ENCODE data around the gene CACNB2.

The CACNB2 gene

DNA sequence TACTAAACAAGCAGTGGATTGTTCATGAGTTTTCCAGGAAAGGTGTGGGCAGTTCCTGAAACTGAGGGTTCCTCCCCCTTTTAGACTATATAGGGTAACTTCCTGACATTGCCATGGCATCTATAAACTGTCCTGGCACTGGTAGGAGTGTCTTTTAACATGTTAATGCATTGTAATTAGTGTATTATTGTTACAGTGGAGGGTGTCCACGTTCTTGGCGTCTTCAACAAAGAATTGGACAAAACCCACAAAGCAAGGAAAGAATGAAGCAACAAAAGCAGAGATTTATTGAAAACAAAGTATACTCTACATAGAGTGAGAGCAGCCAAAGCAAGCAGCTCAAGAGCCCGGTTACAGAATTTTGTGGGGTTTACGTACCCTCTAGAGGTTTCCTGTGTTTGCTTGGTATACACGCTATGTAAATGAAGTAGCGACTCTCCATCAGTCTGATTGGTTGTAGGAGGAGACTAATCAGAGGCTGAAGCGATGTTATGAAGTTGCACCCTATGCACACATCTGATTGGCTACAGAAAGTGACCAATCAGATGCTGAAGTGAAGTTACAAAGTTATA lies 335.9 kb downstream of the CACNB2 start:
- H3K9me3 Mint-ChIP-seq, result no peaks in the 10 kb centered on the region
- H3K27me3 Mint-ChIP-seq, result peaks cover 14% of the 10 kb centered on the region
- no peak overlapping the region for H3K27ac Mint-ChIP-seq
- H3K4me1 Mint-ChIP-seq (ENCODE audit: low read depth), result peaks cover 5% of the 10 kb centered on the region
- DNase-seq, result no peak
- no peaks in the 10 kb centered on the region for H3K36me3 Mint-ChIP-seq (ENCODE audit: low read depth)
- no peak overlapping the region for H3K4me3 Mint-ChIP-seq

- H3K27ac Mint-ChIP-seq, result no peak overlapping the region
- DNase-seq, result no peak
- H3K4me3 Mint-ChIP-seq, result no peak overlapping the region
- no peaks in the 10 kb centered on the region for H3K9me3 Mint-ChIP-seq
- no peaks in the 10 kb centered on the region for H3K4me1 Mint-ChIP-seq (ENCODE audit: low read depth)
- H3K27me3 Mint-ChIP-seq, result peaks cover 11% of the 10 kb centered on the region
- no peaks in the 10 kb centered on the region for H3K36me3 Mint-ChIP-seq (ENCODE audit: low read depth)
These were observed 338.1 kb downstream of the CACNB2 start for GRCh38 chr10:18478354-18478753.

GRCh38 chr10:18479502-18479901 lies 339.3 kb downstream of the CACNB2 start:
- H3K27ac Mint-ChIP-seq, result no peak overlapping the region
- H3K4me3 Mint-ChIP-seq, result no peak overlapping the region
- H3K9me3 Mint-ChIP-seq, result no peaks in the 10 kb centered on the region
- H3K27me3 Mint-ChIP-seq, result peaks cover 3% of the 10 kb centered on the region
- no peaks in the 10 kb centered on the region for H3K36me3 Mint-ChIP-seq (ENCODE audit: low read depth)
- DNase-seq, result no peak
- no peaks in the 10 kb centered on the region for H3K4me1 Mint-ChIP-seq (ENCODE audit: low read depth)

DNA sequence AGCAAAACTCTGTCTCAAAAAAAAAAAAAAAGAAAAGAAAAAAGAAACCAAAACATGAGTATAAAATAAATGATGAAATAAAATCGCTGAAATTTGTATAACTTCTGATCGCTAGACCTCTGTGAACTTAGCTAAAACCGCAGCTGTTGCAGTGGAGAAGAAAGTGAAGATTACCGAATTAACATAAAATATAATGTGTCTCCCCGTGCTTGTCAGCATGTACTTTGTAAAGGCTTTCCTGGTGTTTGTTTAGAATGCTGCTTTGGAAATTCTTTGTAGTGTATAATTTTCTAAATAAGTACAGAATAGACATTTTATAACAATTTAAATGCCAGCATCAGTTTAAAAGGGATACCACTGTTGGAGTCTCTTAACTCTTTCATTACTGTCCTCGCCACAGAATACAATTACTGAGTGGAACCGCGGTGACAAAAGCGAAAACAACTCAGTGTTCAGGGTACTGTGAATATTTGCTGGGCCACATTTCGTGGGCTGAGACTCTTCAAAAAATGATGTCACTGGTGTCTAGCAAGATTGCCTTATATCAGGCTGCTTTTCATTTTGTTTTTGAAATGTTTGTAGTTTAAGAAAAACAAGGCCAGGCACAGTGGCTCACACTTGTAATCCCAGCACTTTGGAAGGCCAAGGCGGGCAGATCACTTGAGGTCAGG lies 343.4 kb downstream of the CACNB2 start:
- Mint-ChIP-seq H3K27ac (no peak overlapping the region), H3K4me3 (no peak overlapping the region), H3K9me3 (no peaks in the 10 kb centered on the region), H3K36me3 (ENCODE audit: low read depth) (no peaks in the 10 kb centered on the region), H3K4me1 (ENCODE audit: low read depth) (no peaks in the 10 kb centered on the region), H3K27me3 (no peaks in the 10 kb centered on the region)
- DNase-seq, result no peak

GRCh38 chr10:18486438-18486837 lies 346.2 kb downstream of the CACNB2 start:
- H3K4me1 Mint-ChIP-seq (ENCODE audit: low read depth), result no peaks in the 10 kb centered on the region
- no peaks in the 10 kb centered on the region for H3K27me3 Mint-ChIP-seq
- H3K9me3 Mint-ChIP-seq, result no peaks in the 10 kb centered on the region
- no peak overlapping the region for H3K27ac Mint-ChIP-seq
- H3K36me3 Mint-ChIP-seq (ENCODE audit: low read depth), result no peaks in the 10 kb centered on the region
- DNase-seq, result no peak
- H3K4me3 Mint-ChIP-seq, result no peak overlapping the region

- no peaks in the 10 kb centered on the region for H3K9me3 Mint-ChIP-seq
- H3K27me3 Mint-ChIP-seq, result no peaks in the 10 kb centered on the region
- no peak overlapping the region for H3K27ac Mint-ChIP-seq
- DNase-seq, result no peak
- no peaks in the 10 kb centered on the region for H3K4me1 Mint-ChIP-seq (ENCODE audit: low read depth)
- no peaks in the 10 kb centered on the region for H3K36me3 Mint-ChIP-seq (ENCODE audit: low read depth)
- no peak overlapping the region for H3K4me3 Mint-ChIP-seq
These were observed 350.5 kb downstream of the CACNB2 start for GRCh38 chr10:18490755-18491154.

GRCh38 chr10:18497806-18498369 lies 357.7 kb downstream of the CACNB2 start:
- peaks cover 14% of the 10 kb centered on the region for H3K27me3 Mint-ChIP-seq
- H3K4me3 Mint-ChIP-seq, result no peak overlapping the region
- no peaks in the 10 kb centered on the region for H3K36me3 Mint-ChIP-seq (ENCODE audit: low read depth)
- DNase-seq, result no peak
- H3K9me3 Mint-ChIP-seq, result no peaks in the 10 kb centered on the region
- H3K27ac Mint-ChIP-seq, result no peak overlapping the region
- peaks cover 8% of the 10 kb centered on the region for H3K4me1 Mint-ChIP-seq (ENCODE audit: low read depth)

GRCh38 chr10:18498998-18499397 lies 358.8 kb downstream of the CACNB2 start:
- Mint-ChIP-seq H3K36me3 (ENCODE audit: low read depth) (no peaks in the 10 kb centered on the region), H3K27me3 (peaks cover 14% of the 10 kb centered on the region), H3K9me3 (no peaks in the 10 kb centered on the region), H3K4me3 (no peak overlapping the region), H3K4me1 (ENCODE audit: low read depth) (peaks cover 8% of the 10 kb centered on the region), H3K27ac (no peak overlapping the region)
- no peak for DNase-seq

DNA sequence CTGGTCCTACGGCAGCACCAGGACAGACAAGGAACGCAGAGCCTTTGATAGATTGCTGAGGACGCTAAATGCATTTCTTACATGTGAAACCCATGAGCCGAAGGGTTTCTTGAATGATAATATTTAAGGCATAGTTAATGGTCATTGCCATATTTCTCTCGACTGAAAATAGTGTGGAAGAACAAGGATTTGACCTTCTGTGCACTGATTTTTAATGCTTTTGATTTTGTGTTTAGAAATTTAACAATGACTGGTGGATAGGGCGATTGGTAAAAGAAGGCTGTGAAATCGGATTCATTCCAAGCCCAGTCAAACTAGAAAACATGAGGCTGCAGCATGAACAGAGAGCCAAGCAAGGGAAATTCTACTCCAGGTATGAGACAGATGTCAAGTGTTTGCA lies 360.4 kb downstream of the CACNB2 start:
- H3K4me1 Mint-ChIP-seq (ENCODE audit: low read depth), result peaks cover 8% of the 10 kb centered on the region
- peaks cover 14% of the 10 kb centered on the region for H3K27me3 Mint-ChIP-seq
- H3K9me3 Mint-ChIP-seq, result no peaks in the 10 kb centered on the region
- H3K36me3 Mint-ChIP-seq (ENCODE audit: low read depth), result no peaks in the 10 kb centered on the region
- H3K4me3 Mint-ChIP-seq, result no peak overlapping the region
- no peak overlapping the region for H3K27ac Mint-ChIP-seq
- DNase-seq, result no peak

DNA sequence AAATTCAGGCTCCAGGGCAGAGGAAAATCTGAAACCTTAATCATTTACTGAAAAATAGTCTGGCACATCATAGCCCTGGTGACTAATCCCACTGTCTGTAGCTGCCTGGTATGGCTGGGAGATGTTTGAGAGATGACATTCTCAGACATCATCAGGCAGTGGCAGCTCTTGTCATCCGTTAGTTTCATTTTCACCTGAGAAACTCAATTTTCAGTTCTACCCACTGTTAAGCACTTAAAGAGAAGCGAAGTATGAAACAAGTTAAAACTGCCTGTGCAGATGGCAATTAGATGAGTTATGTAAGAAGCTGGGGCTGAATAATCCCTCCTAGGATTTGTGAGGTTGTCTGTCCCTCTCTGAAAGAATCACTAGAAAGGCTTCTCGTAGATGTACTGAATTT lies 361.0 kb downstream of the CACNB2 start:
- Mint-ChIP-seq H3K4me3 (no peak overlapping the region), H3K27ac (no peak overlapping the region), H3K27me3 (peaks cover 14% of the 10 kb centered on the region), H3K9me3 (no peaks in the 10 kb centered on the region), H3K36me3 (ENCODE audit: low read depth) (no peaks in the 10 kb centered on the region), H3K4me1 (ENCODE audit: low read depth) (peaks cover 8% of the 10 kb centered on the region)
- DNase-seq, result no peak

GRCh38 chr10:18501629-18502028 lies 361.4 kb downstream of the CACNB2 start:
- no peak for DNase-seq
- peaks cover 14% of the 10 kb centered on the region for H3K27me3 Mint-ChIP-seq
- no peaks in the 10 kb centered on the region for H3K9me3 Mint-ChIP-seq
- no peak overlapping the region for H3K4me3 Mint-ChIP-seq
- no peak overlapping the region for H3K27ac Mint-ChIP-seq
- peaks cover 8% of the 10 kb centered on the region for H3K4me1 Mint-ChIP-seq (ENCODE audit: low read depth)
- no peaks in the 10 kb centered on the region for H3K36me3 Mint-ChIP-seq (ENCODE audit: low read depth)

GRCh38 chr10:18504161-18504560 lies 363.9 kb downstream of the CACNB2 start:
- Mint-ChIP-seq H3K27me3 (peaks cover 14% of the 10 kb centered on the region), H3K36me3 (ENCODE audit: low read depth) (no peaks in the 10 kb centered on the region), H3K27ac (no peak overlapping the region), H3K4me3 (no peak overlapping the region), H3K4me1 (ENCODE audit: low read depth) (peaks cover 8% of the 10 kb centered on the region), H3K9me3 (no peaks in the 10 kb centered on the region)
- no peak for DNase-seq

DNA sequence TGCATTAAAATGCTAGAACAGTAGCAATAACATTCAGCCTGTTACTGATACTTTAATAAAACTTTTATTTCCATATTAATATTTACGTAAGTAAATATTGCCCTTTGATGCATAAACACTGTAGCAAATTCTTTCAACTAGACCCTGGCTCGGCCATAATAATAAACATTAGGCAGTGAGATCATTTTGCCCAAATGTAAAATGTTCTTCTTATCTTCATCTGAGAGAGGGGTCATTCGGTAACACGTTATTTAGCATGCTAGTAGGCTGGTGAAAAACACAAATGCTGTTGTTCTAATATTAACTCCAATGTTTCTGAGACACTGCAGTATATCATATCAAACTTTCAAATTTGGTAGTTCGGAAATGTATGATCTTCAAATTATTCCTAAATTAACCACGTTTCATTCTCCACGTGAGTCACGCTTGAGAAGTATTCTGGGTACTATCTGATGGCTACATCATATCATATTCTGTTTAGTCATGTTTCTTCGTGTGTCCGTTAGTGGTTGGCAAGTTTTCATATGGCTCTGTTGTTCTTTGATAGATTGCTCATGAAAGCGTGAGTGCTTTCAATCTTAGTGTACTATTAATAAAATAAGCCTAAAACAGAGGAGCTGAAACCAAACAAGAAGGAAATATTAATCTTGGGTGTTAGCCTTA lies 365.4 kb downstream of the CACNB2 start:
- no peaks in the 10 kb centered on the region for H3K36me3 Mint-ChIP-seq (ENCODE audit: low read depth)
- no peak overlapping the region for H3K27ac Mint-ChIP-seq
- H3K4me3 Mint-ChIP-seq, result no peak overlapping the region
- no peak for DNase-seq
- H3K27me3 Mint-ChIP-seq, result peaks cover 10% of the 10 kb centered on the region
- H3K9me3 Mint-ChIP-seq, result no peaks in the 10 kb centered on the region
- H3K4me1 Mint-ChIP-seq (ENCODE audit: low read depth), result peaks cover 8% of the 10 kb centered on the region

- H3K36me3 Mint-ChIP-seq (ENCODE audit: low read depth), result peaks cover 18% of the 10 kb centered on the region
- H3K4me3 Mint-ChIP-seq, result no peak overlapping the region
- H3K27ac Mint-ChIP-seq, result no peak overlapping the region
- H3K9me3 Mint-ChIP-seq, result peaks cover 8% of the 10 kb centered on the region
- no peaks in the 10 kb centered on the region for H3K27me3 Mint-ChIP-seq
- DNase-seq, result no peak
- no peaks in the 10 kb centered on the region for H3K4me1 Mint-ChIP-seq (ENCODE audit: low read depth)
These were observed 368.4 kb downstream of the CACNB2 start for GRCh38 chr10:18508587-18508986.

DNA sequence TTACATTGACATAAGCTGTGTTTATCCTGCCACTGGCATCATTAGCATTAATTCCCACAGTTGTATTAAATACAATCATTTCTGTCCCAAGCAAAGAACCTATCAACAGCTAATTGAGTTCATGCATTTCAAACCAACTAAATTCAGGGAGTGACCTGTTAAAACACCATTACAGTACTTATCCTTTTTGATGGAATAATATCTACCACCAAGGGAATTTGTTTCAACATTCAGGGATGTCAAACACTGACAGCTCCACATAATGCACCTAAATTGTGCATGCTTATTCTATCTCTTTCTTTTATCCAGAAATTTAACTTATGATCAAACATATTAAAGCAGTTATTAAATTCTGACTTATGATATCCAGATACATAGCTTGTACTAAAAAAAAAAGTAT lies 374.3 kb downstream of the CACNB2 start:
- Mint-ChIP-seq H3K27me3 (no peaks in the 10 kb centered on the region), H3K9me3 (peaks cover 14% of the 10 kb centered on the region), H3K4me3 (no peak overlapping the region), H3K4me1 (ENCODE audit: low read depth) (no peaks in the 10 kb centered on the region), H3K27ac (no peak overlapping the region), H3K36me3 (ENCODE audit: low read depth) (peaks cover 28% of the 10 kb centered on the region)
- DNase-seq, result no peak

All from activated T-cell treated with anti-CD3 and anti-CD28 coated beads, Interleukin-2, amount 50 U/mL, for 24 hours (primary cell).